Measurements from ENCODE around the gene VSIG10L2. TPM values are rescaled to one million over a fixed set of nuclear protein-coding genes. Genes with fewer than 3 reads are reported as not detected.

Gene VSIG10L2
- total and polyA plus RNA-seq, 12 donors, result 0.15 to 0.38 (median 0.35) TPM; not detected in 9

- no peaks in the 10 kb centered on the region for H3K36me3 ChIP-seq
- intact Hi-C loops (cut with DNase I), result loop anchor here in 1 of 10 donors (10.0 kb wide), 1 partner anchor 59 kb away; no protein-coding TSS in a partner anchor
- H3K4me3 ChIP-seq, result no peak overlapping the region
- H3K27ac ChIP-seq, result no peak overlapping the region
- peaks cover 0 to 9% (median 0%) of the 10 kb centered on the region in 7 donors for H3K27me3 ChIP-seq
- no peaks in the 10 kb centered on the region for H3K9me3 ChIP-seq
- no peak for TF ChIP-seq CTCF (IDR thresholded peaks at IDR 0.05)
- ATAC-seq (no peak), DNase-seq (no peak)
- peaks cover 0 to 8% (median 0%) of the 10 kb centered on the region in 9 donors for H3K4me1 ChIP-seq
- 76 to 79% methylated on average over 12 of the region's 12 CpGs for WGBS, 2 donors
Measured at GRCh38 chr11:125935618-125936199, 10.1 kb upstream of the VSIG10L2 start.

GRCh38 chr11:125938418-125938817 lies 7.4 kb upstream of the VSIG10L2 start:
- Histone ChIP-seq H3K27me3 (no peaks in the 10 kb centered on the region), H3K36me3 (no peaks in the 10 kb centered on the region), H3K27ac (no peak overlapping the region), H3K9me3 (no peaks in the 10 kb centered on the region), H3K4me1 (peaks cover 7 to 26% (median 17%) of the 10 kb centered on the region in 9 donors), H3K4me3 (no peak overlapping the region)
- DNase-seq (no peak), ATAC-seq (no peak)
- intact Hi-C loops (cut with DNase I), result loop anchor here in 1 of 10 donors (10.0 kb wide), 1 partner anchor 56 kb away; no protein-coding TSS in a partner anchor
- 89 to 93% methylated on average over 5 of the region's 5 CpGs for WGBS, 2 donors
- no peak for TF ChIP-seq CTCF (IDR thresholded peaks at IDR 0.05)

GRCh38 chr11:125939081-125939521 lies 6.7 kb upstream of the VSIG10L2 start:
- ATAC-seq (peak in 5 of 8 donors; percentile 14 to 45 (median 17)), DNase-seq (peak in 1 of 2 donors; percentile 33)
- Histone ChIP-seq H3K36me3 (no peaks in the 10 kb centered on the region), H3K4me3 (no peak overlapping the region), H3K27ac (no peak overlapping the region), H3K4me1 (peaks cover 7 to 26% (median 17%) of the 10 kb centered on the region in 9 donors), H3K9me3 (no peaks in the 10 kb centered on the region), H3K27me3 (no peaks in the 10 kb centered on the region)
- WGBS, 2 donors, result 45 to 47% methylated on average over 4 of the region's 4 CpGs
- TF ChIP-seq CTCF (IDR thresholded peaks at IDR 0.05), result no peak
- intact Hi-C loops (cut with DNase I), result loop anchor here in 1 of 10 donors (10.0 kb wide), 1 partner anchor 56 kb away; no protein-coding TSS in a partner anchor

- WGBS, 2 donors, result 96 to 97% methylated on average over 4 of the region's 4 CpGs
- no peak for ATAC-seq
- Histone ChIP-seq H3K9me3 (no peaks in the 10 kb centered on the region), H3K4me3 (no peak overlapping the region), H3K4me1 (peaks cover 7 to 26% (median 17%) of the 10 kb centered on the region in 9 donors), H3K36me3 (no peaks in the 10 kb centered on the region), H3K27me3 (peaks cover 0 to 4% (median 0%) of the 10 kb centered on the region in 7 donors), H3K27ac (no peak overlapping the region)
- DNase-seq, result no peak
- no peak for TF ChIP-seq CTCF (IDR thresholded peaks at IDR 0.05)
- intact Hi-C loops (cut with DNase I), result loop anchor here in 5 of 10 donors (5.0 to 10.0 kb wide), 3 partner anchors 115 to 252 kb away; partner anchors contain the start of gene CDON (in 3 of the 5)
Measured at GRCh38 chr11:125940145-125940544, 5.7 kb upstream of the VSIG10L2 start.

Data from heart right ventricle (tissue), 16 donors.